H1 (cell line): ENCODE data around the gene SKAP1. TPM values are rescaled to one million over a fixed set of nuclear protein-coding genes. Genes with fewer than 3 reads are reported as not detected.

Source experiments
- EGR1 ChIP-seq: IDR thresholded peaks from 2 replicates; pipeline ENCODE4 v1.6.1; 2011; ENCODE audit warnings: low read depth, low read length, borderline replicate concordance
- GABPA ChIP-seq: IDR thresholded peaks from 2 replicates; pipeline ENCODE4 v1.6.1; 2011; ENCODE audit warnings: mild to moderate bottlenecking, low read length, moderate library complexity, borderline replicate concordance; ENCODE audit not compliant: insufficient read depth
- NRF1 ChIP-seq: IDR thresholded peaks from 2 replicates; pipeline ENCODE4 v1.6.1; 2011; ENCODE audit warnings: mild to moderate bottlenecking, low read depth, low read length, improper control_type of control experiment
- PHF8 ChIP-seq: fragments of 200-600 bp; sonication (generic); conservative IDR thresholded peaks from 2 replicates; pipeline ENCODE4 v1.7.1; 2012; ENCODE audit warnings: low read depth, mild to moderate bottlenecking, inconsistent platforms, low read length, moderate library complexity
- POU5F1 ChIP-seq: IDR thresholded peaks from 2 replicates; pipeline ENCODE4 v1.6.1; 2011; ENCODE audit warnings: low read depth, mild to moderate bottlenecking, low read length, moderate library complexity
- TBP ChIP-seq: IDR thresholded peaks from 2 replicates; pipeline ENCODE4 v1.6.1; 2011; ENCODE audit warnings: low read depth, low read length, improper control_type of control experiment
- polyA plus RNA-seq, 7 experiments: library from polyadenylated mRNA; depleted of rRNA in 3 of 7; stranded (reverse) in 5 of 7; unstranded in 2 of 7; fragments of >200 nt in 5 of 7; fragments of 200-250 nt in 2 of 7; gene quantifications; 1 replicate in 5 of 7; 2 replicates in 1 of 7; 4 replicates in 1 of 7; pipeline versions ENCODE4 v1.2.1 to v1.2.3, GENCODE V29; 2011 to 2013; ENCODE audit warnings: missing spikeins in 2 of 7, mixed read lengths in 2 of 7
- total RNA-seq: library from RNA; stranded (reverse); fragmentation: NEBNext Ultra II Directional; extraction: Animal tissue kit (Norgen Biotek cat#: 25700); gene quantifications from 2 replicates; pipeline ENCODE4 v1.2.1, GENCODE V29; 2021
- TF ChIP-seq, protein P1 (sequence below): fragments of 300-600 bp; sonication (generic); IDR thresholded peaks from 2 replicates; pipeline ENCODE4 v1.7.1; 2012; ENCODE audit warnings: low read length, moderate library complexity, mild to moderate bottlenecking, inconsistent platforms; ENCODE audit not compliant: insufficient replicate concordance
- TF ChIP-seq, protein P2 (sequence below): IDR thresholded peaks from 2 replicates; pipeline ENCODE4 v1.6.1; 2012; ENCODE audit warnings: inconsistent platforms

SKAP1 gene
- total and polyA plus RNA-seq, 2 of the 8 experiments (the other 6 are each of a cell fraction or from before 2014, with no cell fraction given), result not detected

- TF ChIP-seq, protein P1, sequence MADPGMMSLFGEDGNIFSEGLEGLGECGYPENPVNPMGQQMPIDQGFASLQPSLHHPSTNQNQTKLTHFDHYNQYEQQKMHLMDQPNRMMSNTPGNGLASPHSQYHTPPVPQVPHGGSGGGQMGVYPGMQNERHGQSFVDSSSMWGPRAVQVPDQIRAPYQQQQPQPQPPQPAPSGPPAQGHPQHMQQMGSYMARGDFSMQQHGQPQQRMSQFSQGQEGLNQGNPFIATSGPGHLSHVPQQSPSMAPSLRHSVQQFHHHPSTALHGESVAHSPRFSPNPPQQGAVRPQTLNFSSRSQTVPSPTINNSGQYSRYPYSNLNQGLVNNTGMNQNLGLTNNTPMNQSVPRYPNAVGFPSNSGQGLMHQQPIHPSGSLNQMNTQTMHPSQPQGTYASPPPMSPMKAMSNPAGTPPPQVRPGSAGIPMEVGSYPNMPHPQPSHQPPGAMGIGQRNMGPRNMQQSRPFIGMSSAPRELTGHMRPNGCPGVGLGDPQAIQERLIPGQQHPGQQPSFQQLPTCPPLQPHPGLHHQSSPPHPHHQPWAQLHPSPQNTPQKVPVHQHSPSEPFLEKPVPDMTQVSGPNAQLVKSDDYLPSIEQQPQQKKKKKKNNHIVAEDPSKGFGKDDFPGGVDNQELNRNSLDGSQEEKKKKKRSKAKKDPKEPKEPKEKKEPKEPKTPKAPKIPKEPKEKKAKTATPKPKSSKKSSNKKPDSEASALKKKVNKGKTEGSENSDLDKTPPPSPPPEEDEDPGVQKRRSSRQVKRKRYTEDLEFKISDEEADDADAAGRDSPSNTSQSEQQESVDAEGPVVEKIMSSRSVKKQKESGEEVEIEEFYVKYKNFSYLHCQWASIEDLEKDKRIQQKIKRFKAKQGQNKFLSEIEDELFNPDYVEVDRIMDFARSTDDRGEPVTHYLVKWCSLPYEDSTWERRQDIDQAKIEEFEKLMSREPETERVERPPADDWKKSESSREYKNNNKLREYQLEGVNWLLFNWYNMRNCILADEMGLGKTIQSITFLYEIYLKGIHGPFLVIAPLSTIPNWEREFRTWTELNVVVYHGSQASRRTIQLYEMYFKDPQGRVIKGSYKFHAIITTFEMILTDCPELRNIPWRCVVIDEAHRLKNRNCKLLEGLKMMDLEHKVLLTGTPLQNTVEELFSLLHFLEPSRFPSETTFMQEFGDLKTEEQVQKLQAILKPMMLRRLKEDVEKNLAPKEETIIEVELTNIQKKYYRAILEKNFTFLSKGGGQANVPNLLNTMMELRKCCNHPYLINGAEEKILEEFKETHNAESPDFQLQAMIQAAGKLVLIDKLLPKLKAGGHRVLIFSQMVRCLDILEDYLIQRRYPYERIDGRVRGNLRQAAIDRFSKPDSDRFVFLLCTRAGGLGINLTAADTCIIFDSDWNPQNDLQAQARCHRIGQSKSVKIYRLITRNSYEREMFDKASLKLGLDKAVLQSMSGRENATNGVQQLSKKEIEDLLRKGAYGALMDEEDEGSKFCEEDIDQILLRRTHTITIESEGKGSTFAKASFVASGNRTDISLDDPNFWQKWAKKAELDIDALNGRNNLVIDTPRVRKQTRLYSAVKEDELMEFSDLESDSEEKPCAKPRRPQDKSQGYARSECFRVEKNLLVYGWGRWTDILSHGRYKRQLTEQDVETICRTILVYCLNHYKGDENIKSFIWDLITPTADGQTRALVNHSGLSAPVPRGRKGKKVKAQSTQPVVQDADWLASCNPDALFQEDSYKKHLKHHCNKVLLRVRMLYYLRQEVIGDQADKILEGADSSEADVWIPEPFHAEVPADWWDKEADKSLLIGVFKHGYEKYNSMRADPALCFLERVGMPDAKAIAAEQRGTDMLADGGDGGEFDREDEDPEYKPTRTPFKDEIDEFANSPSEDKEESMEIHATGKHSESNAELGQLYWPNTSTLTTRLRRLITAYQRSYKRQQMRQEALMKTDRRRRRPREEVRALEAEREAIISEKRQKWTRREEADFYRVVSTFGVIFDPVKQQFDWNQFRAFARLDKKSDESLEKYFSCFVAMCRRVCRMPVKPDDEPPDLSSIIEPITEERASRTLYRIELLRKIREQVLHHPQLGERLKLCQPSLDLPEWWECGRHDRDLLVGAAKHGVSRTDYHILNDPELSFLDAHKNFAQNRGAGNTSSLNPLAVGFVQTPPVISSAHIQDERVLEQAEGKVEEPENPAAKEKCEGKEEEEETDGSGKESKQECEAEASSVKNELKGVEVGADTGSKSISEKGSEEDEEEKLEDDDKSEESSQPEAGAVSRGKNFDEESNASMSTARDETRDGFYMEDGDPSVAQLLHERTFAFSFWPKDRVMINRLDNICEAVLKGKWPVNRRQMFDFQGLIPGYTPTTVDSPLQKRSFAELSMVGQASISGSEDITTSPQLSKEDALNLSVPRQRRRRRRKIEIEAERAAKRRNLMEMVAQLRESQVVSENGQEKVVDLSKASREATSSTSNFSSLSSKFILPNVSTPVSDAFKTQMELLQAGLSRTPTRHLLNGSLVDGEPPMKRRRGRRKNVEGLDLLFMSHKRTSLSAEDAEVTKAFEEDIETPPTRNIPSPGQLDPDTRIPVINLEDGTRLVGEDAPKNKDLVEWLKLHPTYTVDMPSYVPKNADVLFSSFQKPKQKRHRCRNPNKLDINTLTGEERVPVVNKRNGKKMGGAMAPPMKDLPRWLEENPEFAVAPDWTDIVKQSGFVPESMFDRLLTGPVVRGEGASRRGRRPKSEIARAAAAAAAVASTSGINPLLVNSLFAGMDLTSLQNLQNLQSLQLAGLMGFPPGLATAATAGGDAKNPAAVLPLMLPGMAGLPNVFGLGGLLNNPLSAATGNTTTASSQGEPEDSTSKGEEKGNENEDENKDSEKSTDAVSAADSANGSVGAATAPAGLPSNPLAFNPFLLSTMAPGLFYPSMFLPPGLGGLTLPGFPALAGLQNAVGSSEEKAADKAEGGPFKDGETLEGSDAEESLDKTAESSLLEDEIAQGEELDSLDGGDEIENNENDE, result no peak
- TF ChIP-seq GABPA (no peak), PHF8 (no peak), NRF1 (no peak), POU5F1 (no peak), EGR1 (no peak), TBP (no peak)
- TF ChIP-seq, protein P2, sequence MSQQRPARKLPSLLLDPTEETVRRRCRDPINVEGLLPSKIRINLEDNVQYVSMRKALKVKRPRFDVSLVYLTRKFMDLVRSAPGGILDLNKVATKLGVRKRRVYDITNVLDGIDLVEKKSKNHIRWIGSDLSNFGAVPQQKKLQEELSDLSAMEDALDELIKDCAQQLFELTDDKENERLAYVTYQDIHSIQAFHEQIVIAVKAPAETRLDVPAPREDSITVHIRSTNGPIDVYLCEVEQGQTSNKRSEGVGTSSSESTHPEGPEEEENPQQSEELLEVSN, result no peak
These were observed 237.7 kb downstream of the SKAP1 start (continued) for GRCh38 chr17:48192321-48192731.
